ENCODE results near the gene ID2.

ID2 gene

GRCh38 chr2:8681786-8682692 is at the start of gene ID2:
Gene ID2, plus strand, starts transcription at chr2:8682056. Its CDS starts 110 bp downstream, at chr2:8682166.
- in situ Hi-C loops (cut with MboI; ENCODE audit: low sequenced_read_pairs), result loop anchor here (10.0 to 25.0 kb wide), 4 partner anchors 147 to 1245 kb away; no protein-coding TSS in a partner anchor

GRCh38 chr2:8632755-8633154 is 49.1 kb upstream of the ID2 start:
- in situ Hi-C loops (cut with MboI; ENCODE audit: low sequenced_read_pairs), result no loop called here

DNA sequence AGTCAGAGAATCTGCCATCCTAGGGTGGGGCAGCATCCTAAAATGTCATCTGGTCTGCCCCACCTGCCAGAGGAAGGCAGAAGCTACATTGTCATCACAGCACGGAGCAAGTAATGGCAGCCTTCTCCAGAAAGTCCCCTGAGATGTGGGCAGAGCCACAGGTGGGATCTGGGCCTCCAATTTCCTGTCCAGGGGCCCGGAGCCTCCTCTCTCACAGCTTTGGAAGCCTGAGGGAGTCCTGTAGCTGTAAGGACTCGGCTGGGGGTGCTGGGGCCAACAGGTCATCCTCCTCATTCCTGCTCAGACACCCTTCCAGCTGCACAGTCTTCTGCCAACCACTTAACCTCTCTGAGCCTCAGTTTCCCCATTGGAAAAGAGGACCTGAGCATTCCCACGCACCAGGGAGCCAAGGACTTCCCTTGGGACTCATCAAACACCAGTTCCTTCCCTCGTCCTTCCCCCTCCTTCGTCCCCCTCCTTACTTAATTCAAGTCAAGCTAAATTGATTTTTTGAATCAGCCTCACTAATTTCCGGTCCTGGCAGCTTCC is 48.6 kb upstream of the ID2 start:
- in situ Hi-C loops (cut with MboI; ENCODE audit: low sequenced_read_pairs), result no loop called here

- in situ Hi-C loops (cut with MboI; ENCODE audit: low sequenced_read_pairs), result no loop called here
Observed at GRCh38 chr2:8633735-8634313, 48.0 kb upstream of the ID2 start.

DNA sequence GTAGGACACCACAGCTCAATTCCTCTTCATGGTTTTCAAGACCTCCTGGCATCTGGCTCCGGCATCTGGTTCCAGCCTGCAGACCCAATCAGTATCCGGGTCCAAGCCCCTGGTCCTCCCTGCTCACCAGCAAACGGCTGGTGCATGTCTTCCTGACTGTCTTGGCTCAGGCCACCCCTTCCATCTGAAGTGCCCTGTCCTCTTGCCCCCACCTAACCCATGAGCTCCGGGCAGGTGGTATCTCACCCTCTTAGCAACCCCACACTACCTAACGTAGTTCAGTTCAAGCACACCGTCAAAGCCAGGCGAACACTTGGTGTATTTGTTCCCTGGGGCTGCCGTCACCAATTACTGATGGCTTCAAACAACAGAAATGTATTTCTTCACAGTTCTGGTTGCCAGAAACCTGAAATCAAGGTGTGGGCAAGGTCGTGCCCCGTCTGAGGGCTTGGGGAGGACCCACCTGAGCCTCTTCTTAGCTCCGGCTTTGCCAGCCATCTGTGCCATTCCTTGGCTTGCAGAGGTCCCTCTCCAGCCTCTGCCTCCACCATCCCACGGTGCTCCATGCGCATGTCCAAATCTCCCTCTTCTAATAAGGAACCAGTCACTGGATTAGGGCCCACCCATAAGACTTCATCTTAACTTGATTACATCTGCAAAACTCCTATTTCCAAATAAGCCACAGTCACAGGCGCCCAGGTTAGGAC is 47.2 kb upstream of the ID2 start:
- in situ Hi-C loops (cut with MboI; ENCODE audit: low sequenced_read_pairs), result no loop called here

- in situ Hi-C loops (cut with MboI; ENCODE audit: low sequenced_read_pairs), result no loop called here
Observed at GRCh38 chr2:8636041-8636491, 45.8 kb upstream of the ID2 start.

DNA sequence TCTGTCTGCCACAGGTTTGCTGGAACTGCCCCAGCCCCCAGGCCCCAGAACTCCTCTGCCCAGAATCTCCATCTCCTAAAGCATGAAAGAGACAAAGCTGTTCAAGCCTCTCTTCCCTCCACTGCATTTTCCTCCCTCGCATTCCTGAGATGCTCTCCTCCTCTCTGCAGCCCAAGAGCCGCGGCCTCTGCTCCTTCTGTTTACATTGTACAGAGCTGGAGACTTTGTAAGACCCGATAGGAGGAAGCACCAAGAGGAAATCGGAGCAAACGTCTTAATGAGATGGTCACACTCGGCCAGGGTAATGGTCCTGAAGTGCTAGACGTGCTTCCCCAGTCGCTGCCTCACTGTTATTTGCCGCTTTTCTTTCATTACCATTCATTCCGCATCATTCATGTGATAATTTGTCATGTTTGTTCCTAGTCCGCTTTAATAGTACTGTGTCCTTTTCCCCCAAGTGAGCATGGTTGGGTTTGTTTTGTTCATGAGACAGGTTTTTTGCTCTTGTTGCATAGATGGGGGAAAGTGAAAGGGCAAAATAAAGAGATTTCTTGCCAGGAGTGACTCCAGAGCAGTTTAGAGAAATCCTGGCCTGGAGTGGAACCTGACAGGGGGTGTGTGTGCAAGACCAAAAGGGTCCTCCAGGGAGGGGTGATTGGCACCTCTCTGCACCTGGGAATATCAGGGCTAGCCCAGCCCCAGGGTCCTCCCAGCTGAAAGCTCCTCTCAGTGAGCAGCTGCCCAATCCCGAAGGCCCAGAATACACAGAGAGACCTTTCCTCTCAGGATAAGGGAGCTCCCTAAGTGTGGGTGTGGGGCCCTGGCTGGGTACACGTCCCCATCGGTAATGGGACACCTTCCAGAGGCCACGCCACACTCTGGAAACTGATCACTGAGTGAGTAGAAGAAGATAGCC is 44.9 kb upstream of the ID2 start:
- in situ Hi-C loops (cut with MboI; ENCODE audit: low sequenced_read_pairs), result no loop called here

DNA sequence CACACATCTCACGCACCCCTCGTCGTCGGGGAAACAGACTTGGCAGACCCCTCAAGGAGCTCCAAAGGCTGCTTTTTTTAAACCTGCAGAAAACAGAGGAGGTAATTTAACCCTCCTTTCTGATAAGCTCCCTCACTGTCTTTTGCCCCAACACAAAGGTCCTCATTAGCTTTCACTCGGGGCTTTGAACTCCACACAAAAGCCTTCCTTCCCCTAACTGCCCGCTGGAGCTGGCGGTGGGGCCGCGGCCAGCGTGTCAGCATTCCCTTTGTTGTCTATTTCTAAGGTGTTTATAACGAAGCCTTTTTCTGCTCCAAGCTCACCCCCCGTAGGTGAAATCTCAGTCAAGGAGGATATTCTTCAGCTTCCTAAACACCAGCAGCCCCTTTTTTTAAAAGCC is 43.5 kb upstream of the ID2 start:
- in situ Hi-C loops (cut with MboI; ENCODE audit: low sequenced_read_pairs), result no loop called here

GRCh38 chr2:8639122-8639635 is 42.7 kb upstream of the ID2 start:
- in situ Hi-C loops (cut with MboI; ENCODE audit: low sequenced_read_pairs), result no loop called here

GRCh38 chr2:8640498-8640897 is 41.4 kb upstream of the ID2 start:
- in situ Hi-C loops (cut with MboI; ENCODE audit: low sequenced_read_pairs), result no loop called here

DNA sequence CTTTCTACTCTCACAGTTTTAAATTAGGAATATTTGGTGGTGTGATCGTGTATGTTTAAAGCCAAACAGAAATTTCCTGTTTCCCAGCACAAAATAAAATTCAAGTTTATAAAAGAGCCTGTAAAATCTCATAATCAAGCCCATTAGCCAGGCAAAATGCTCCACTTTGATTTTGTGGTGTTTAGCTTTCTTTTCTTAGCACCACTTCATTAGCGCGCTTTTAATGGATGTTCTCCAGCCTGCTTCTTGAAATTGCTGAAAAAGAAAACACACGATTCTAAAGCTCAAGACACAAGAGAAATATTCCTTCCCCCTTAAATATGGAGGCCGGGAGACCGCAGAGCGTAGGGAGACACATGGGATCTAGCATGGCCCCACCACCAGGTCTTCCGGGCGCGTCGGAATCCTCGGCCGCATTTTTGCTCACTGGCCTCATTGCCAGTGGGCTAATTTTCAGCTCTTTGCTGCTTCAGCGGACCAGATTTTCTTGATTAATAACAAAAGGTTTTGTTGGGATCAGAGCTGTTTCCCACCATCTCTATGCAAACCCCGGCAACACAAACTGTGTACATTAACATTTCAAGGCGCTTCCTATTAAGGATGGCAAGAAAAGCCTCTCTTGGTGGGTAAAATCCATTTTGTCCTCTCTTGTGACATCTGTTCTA is 40.4 kb upstream of the ID2 start:
- in situ Hi-C loops (cut with MboI; ENCODE audit: low sequenced_read_pairs), result no loop called here

DNA sequence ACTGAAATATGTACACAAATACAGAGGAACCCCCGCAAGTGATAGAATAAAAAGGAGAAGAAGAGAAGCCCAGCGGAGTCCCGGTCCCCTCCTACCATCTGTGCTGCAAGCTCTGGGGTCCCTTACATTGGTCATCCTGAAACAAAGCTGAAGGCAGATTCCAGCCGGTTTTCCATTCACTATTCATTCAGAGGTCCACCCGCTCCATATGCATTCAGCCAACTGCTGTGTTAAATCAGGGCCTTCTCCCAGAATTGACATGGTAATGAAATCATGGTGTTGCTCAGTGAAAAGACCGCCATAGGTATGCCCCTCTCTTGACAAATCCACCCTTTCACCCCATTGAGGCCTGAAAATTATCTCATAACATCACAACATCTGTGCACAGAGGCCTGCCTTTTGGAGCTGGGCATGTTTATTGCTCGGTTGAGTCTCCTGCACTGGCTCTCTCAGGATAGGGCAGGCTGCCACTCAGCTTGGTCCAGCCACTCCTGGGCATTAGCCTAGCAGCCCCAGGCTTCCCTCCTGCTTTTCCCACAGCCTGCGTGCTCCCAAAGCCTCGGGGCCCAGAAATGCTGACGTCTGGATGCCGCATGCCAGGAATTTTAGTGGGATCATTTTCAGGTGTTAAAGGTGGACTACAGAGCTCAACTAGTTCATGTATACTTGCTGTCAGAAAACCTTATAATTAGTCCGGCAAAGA is 39.3 kb upstream of the ID2 start:
- in situ Hi-C loops (cut with MboI; ENCODE audit: low sequenced_read_pairs), result no loop called here

GRCh38 chr2:8643250-8643995 is 38.4 kb upstream of the ID2 start:
- in situ Hi-C loops (cut with MboI; ENCODE audit: low sequenced_read_pairs), result no loop called here

DNA sequence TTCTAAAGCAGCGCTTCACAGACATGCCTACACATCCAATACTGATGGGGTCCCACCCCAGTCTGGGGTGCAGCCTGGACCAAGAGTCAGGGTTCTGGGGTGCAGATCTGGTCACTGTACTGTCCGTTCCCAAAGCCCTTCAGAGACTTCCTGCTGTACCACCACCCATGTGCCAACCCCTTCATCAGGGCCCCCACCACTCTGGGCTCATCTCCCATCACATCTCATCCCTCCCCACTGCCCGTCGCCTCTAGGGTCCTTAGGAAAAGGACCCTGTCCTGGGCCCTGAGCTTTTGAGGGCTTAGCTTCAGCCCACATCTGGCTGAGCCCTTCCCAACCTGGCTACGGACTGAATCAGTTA is 37.9 kb upstream of the ID2 start:
- in situ Hi-C loops (cut with MboI; ENCODE audit: low sequenced_read_pairs), result no loop called here

DNA sequence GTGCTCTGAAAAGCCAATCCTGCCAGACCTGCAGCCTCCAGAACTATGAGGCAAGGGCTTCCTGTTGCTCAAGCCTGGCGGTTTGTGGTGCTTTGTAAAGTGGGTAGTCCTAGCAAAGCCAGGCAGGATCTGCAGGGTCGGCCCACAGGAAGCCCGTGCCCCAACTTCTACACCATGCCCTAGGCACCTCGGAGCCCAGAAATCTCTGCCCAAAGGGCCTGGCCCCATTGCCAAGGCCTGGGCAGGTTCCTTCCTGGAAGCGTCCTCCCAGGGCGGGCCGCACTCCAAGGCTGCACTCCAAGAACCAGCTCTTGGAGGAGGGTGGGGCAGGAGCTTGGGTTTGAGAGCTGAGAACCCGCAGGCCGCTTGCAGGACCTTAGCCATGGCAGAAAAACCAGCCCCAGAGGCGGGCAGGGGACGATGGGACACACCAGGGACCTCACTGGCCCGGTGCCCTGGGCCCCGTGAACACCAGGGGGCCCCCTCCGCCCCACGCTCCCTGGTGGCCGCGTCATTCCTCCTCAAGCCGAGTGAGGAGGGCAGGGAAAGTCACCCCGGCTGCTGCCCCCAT is 37.2 kb upstream of the ID2 start:
- in situ Hi-C loops (cut with MboI; ENCODE audit: low sequenced_read_pairs), result no loop called here

GRCh38 chr2:8645176-8645831 is 36.6 kb upstream of the ID2 start:
- in situ Hi-C loops (cut with MboI; ENCODE audit: low sequenced_read_pairs), result no loop called here

DNA sequence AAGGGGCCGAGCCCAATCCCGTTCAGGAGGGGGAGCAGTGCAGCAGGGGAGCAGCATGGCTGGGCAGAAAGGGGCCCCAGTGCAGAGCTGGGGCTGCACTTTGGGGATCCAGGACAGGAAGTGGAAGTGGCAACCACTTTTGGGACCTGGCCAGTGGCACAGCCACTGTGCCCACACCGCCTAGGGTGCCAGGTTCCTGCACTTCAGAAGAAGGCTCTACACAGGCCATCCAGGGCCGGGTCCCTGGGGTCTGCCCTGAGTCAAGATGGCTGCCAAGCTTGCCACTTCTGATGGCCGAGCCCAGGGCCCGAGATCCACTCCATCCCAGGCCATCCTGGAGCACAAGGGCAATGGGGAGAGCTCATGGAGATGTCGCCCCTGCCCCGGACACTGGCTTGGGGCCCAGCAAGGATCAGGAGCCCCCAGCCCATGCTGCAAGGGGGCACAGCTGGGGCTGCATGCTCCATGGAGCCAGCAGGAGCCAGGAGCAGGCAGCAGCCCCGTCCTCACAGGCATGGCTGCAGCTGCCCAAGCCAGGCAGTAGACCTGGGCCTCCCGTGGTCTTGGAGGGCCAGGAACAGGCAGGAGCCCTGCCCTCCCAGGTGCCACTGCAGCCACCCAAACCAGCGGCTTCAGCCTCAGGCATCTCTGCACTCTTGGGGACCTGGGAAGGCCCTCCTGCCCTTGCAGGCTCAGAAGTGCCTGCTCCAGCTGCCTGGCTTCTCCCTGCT is 35.0 kb upstream of the ID2 start:
- in situ Hi-C loops (cut with MboI; ENCODE audit: low sequenced_read_pairs), result no loop called here
